MM.1S (cell line): ENCODE data around the gene PLCB4.

ENCODE experiments used
- EZH2 ChIP-seq: fragments of 300-600 bp; sonication (generic); optimal IDR thresholded peaks from 2 replicates; pipeline ENCODE3; 2017; ENCODE audit warnings: low read depth, mild to moderate bottlenecking, antibody characterized with exemption, low read length, mixed read lengths
- TF ChIP-seq, protein P1 (sequence below): fragments of 300-600 bp; sonication (generic); IDR thresholded peaks from 2 replicates; pipeline ENCODE4 v1.5.1; 2016; ENCODE audit warnings: antibody characterized with exemption, low read length, mixed read lengths

GRCh38 chr20:9068233-9068801 is 570 bp upstream of the PLCB4 start:
- TF ChIP-seq, protein P1, sequence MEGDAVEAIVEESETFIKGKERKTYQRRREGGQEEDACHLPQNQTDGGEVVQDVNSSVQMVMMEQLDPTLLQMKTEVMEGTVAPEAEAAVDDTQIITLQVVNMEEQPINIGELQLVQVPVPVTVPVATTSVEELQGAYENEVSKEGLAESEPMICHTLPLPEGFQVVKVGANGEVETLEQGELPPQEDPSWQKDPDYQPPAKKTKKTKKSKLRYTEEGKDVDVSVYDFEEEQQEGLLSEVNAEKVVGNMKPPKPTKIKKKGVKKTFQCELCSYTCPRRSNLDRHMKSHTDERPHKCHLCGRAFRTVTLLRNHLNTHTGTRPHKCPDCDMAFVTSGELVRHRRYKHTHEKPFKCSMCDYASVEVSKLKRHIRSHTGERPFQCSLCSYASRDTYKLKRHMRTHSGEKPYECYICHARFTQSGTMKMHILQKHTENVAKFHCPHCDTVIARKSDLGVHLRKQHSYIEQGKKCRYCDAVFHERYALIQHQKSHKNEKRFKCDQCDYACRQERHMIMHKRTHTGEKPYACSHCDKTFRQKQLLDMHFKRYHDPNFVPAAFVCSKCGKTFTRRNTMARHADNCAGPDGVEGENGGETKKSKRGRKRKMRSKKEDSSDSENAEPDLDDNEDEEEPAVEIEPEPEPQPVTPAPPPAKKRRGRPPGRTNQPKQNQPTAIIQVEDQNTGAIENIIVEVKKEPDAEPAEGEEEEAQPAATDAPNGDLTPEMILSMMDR = no peak
- TF ChIP-seq EZH2 = no peak
